ENCODE measurements around the gene PSMD6. TPM values are rescaled to one million over a fixed set of nuclear protein-coding genes. Genes with fewer than 3 reads are reported as not detected.

PSMD6 gene
- total and polyA plus RNA-seq, 2 donors (not counting 3 experiments of a cell fraction or from before 2014, with no cell fraction given): 53.7 to 90.8 TPM

DNA sequence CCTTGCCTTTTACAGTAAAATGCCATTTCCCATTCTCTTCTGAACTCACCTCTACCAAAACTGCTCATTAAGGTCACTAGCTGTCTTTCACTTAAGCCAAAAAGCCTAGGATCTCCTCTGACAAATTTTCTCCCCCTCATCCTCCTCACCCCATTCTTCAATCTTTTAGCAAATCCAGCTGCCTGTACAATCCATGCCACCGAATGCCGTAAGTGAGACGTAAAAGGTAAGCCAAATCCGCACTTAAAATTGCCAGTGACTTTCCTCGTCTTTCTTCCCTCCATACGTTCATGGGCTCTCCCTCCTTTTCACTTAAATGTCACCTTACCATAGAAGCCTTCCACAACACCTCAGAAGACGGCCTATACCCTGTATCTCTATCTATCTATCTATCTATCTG, 13.8 kb downstream of the PSMD6 start:
- no peaks in the 10 kb centered on the region for H3K27me3 ChIP-seq (ENCODE audit: control insufficient read depth in 2 of 2, insufficient read depth in 2 of 2, low read length in 2 of 2)
- H3K9me1 ChIP-seq (replicated peaks; ENCODE audit: control insufficient read depth, extremely low read depth, insufficient read depth, low read length): no peaks in the 10 kb centered on the region
- no peak overlapping the region for H3K27ac ChIP-seq (ENCODE audit: insufficient read depth, low read depth, low read length)
- H3K9ac ChIP-seq (replicated peaks; ENCODE audit: extremely low read depth, insufficient read depth, low read length): no peak overlapping the region
- DNase-seq (ENCODE audit: low read depth, low spot score) (peak; percentile 9), FAIRE-seq (no peak)
- ChIA-PET CTCF (interaction anchor here (1.2 to 1.7 kb wide), 2 partner anchors 11 to 16 kb away, joined by 3 to 5 read pairs; no protein-coding TSS in a partner anchor), POLR2A (no interaction called here)
- intact Hi-C loops (cut with micrococcal nuclease): loop anchor here (5.0 kb wide), 1 partner anchor 142 kb away; no protein-coding TSS in a partner anchor
- no TSS peak for BruUV-seq (replicated peaks)
- H3K4me2 ChIP-seq (ENCODE audit: insufficient read depth, low read length): no peak overlapping the region
- peaks cover 5% of the 10 kb centered on the region for H3K79me2 ChIP-seq (ENCODE audit: control insufficient read depth, insufficient read depth, low read length)
- no peak overlapping the region for H2AFZ ChIP-seq (ENCODE audit: low read depth, low read length)
- H4K20me1 ChIP-seq (replicated peaks; ENCODE audit: control insufficient read depth, extremely low read depth, insufficient read depth, low read length): no peaks in the 10 kb centered on the region
- no peaks in the 10 kb centered on the region for H3K9me3 ChIP-seq (replicated peaks; ENCODE audit: control insufficient read depth, insufficient read depth, low read length)
- TF ChIP-seq JUN (IDR thresholded peaks at IDR 0.05; ENCODE audit: borderline replicate concordance, insufficient read depth, insufficient read length, low read depth) (no peak), POLR2A (IDR thresholded peaks at IDR 0.05; ENCODE audit: low read depth, low read length) (no peak), GATA2 (IDR thresholded peaks at IDR 0.05; ENCODE audit: insufficient read depth, insufficient read length, low read depth, low read length) (no peak), FOS (IDR thresholded peaks at IDR 0.05; ENCODE audit: borderline replicate concordance, insufficient read depth, low read length) (no peak), POLR2AphosphoS5 (IDR thresholded peaks at IDR 0.05; ENCODE audit: insufficient read depth, low read depth, low read length) (no peak), EZH2 (IDR thresholded peaks at IDR 0.05; ENCODE audit: borderline replicate concordance, low read depth, low read length, severe bottlenecking) (no peak), MYC (IDR thresholded peaks at IDR 0.05; ENCODE audit: low read depth, low read length) (no peak)
- TF ChIP-seq, protein P1, sequence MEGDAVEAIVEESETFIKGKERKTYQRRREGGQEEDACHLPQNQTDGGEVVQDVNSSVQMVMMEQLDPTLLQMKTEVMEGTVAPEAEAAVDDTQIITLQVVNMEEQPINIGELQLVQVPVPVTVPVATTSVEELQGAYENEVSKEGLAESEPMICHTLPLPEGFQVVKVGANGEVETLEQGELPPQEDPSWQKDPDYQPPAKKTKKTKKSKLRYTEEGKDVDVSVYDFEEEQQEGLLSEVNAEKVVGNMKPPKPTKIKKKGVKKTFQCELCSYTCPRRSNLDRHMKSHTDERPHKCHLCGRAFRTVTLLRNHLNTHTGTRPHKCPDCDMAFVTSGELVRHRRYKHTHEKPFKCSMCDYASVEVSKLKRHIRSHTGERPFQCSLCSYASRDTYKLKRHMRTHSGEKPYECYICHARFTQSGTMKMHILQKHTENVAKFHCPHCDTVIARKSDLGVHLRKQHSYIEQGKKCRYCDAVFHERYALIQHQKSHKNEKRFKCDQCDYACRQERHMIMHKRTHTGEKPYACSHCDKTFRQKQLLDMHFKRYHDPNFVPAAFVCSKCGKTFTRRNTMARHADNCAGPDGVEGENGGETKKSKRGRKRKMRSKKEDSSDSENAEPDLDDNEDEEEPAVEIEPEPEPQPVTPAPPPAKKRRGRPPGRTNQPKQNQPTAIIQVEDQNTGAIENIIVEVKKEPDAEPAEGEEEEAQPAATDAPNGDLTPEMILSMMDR (IDR thresholded peaks at IDR 0.05; ENCODE audit: extremely low read depth in 1 of 2, insufficient read depth in 1 of 2, low read depth in 1 of 2, low read length in 2 of 2): no peak
- TF ChIP-seq, protein P2, sequence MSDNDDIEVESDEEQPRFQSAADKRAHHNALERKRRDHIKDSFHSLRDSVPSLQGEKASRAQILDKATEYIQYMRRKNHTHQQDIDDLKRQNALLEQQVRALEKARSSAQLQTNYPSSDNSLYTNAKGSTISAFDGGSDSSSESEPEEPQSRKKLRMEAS (IDR thresholded peaks at IDR 0.05; ENCODE audit: insufficient read depth, insufficient read length): no peak
- H3K4me3 ChIP-seq (replicated peaks in 1 of 3; ENCODE audit: insufficient read depth in 1 of 3, low read depth in 1 of 3, low read length in 3 of 3): no peak overlapping the region
- H3K36me3 ChIP-seq (ENCODE audit: control insufficient read depth in 2 of 2, extremely low read depth in 1 of 2, insufficient read depth in 2 of 2, low read length in 2 of 2): peaks cover 27 to 36% of the 10 kb centered on the region in 2 experiments
- peaks cover 5% of the 10 kb centered on the region for H3K4me1 ChIP-seq (ENCODE audit: control insufficient read depth, extremely low read depth, insufficient read depth, low read length)
- dilution Hi-C loops (cut with MboI; ENCODE audit: extremely low pct_ligation_motif_present, low sequenced_read_pairs): no loop called here

Measured in endothelial cell of umbilical vein (primary cell).